Right forelimb (tissue), 1 donor: ENCODE results near the gene TSSK2.
"Not testable (repeated sequence)": the region's sequence is repeated elsewhere in the genome, so short reads cannot be mapped to it uniquely, and the experiment has no call there.

Experiments
- DNase-seq: peaks from one replicate; pipeline ENCODE4 v3.0.0-alpha.2; 2018

The TSSK2 gene

GRCh38 chr22:19130959-19131684 is at the start of gene TSSK2:
TSSK2 (plus strand) TSS chr22:19131308; CDS start chr22:19131400, 92 bp downstream.
- no peak for DNase-seq

GRCh38 chr22:19081351-19081750 is 49.8 kb upstream of the TSSK2 start:
- DNase-seq, result no peak

- DNase-seq, result no peak
These were observed 49.0 kb upstream of the TSSK2 start for GRCh38 chr22:19082101-19082500.

- no peak for DNase-seq
These were observed 48.3 kb upstream of the TSSK2 start for GRCh38 chr22:19082793-19083192.

GRCh38 chr22:19084126-19084525 is 47.0 kb upstream of the TSSK2 start:
- DNase-seq, result not testable (repeated sequence)

- DNase-seq, result not testable (repeated sequence)
These were observed 46.5 kb upstream of the TSSK2 start for GRCh38 chr22:19084586-19084985.

- no peak for DNase-seq
These were observed 45.8 kb upstream of the TSSK2 start for GRCh38 chr22:19085233-19085718.

GRCh38 chr22:19086417-19086816 is 44.7 kb upstream of the TSSK2 start:
- DNase-seq, result no peak

GRCh38 chr22:19086896-19087295 is 44.2 kb upstream of the TSSK2 start:
- DNase-seq, result no peak

GRCh38 chr22:19088866-19089595 is 42.1 kb upstream of the TSSK2 start:
- DNase-seq, result no peak

GRCh38 chr22:19090183-19090582 is 40.9 kb upstream of the TSSK2 start:
- DNase-seq, result no peak

GRCh38 chr22:19090586-19091127 is 40.5 kb upstream of the TSSK2 start:
- no peak for DNase-seq

- DNase-seq, result no peak
These were observed 38.4 kb upstream of the TSSK2 start for GRCh38 chr22:19092725-19093124.

GRCh38 chr22:19094393-19094997 is 36.6 kb upstream of the TSSK2 start:
- DNase-seq, result no peak

GRCh38 chr22:19096555-19096954 is 34.6 kb upstream of the TSSK2 start:
- DNase-seq, result no peak

- DNase-seq, result no peak
These were observed 33.6 kb upstream of the TSSK2 start for GRCh38 chr22:19097518-19097917.

GRCh38 chr22:19098157-19098556 is 33.0 kb upstream of the TSSK2 start:
- no peak for DNase-seq

- DNase-seq, result no peak
These were observed 27.0 kb upstream of the TSSK2 start for GRCh38 chr22:19103880-19104821.

- DNase-seq, result peak; percentile 5
These were observed 25.7 kb upstream of the TSSK2 start for GRCh38 chr22:19105456-19105855.

- DNase-seq, result peak; percentile 16
These were observed 25.0 kb upstream of the TSSK2 start for GRCh38 chr22:19105867-19106802.
